Muscle of back (tissue), 11 donors: Measurements from ENCODE around the gene DAPK3. TPM values are rescaled to one million over a fixed set of nuclear protein-coding genes. Genes with fewer than 3 reads are reported as not detected.
"Not testable (repeated sequence)": the region's sequence is repeated elsewhere in the genome, so short reads cannot be mapped to it uniquely, and the experiment has no call there.

Source experiments
- DNase-seq, 3 donors: peaks; one replicate each; pipeline versions ENCODE4 v3.0.0 to v3.0.0-alpha.2; 2013
- polyA plus RNA-seq, 10 donors: library from polyadenylated mRNA; unstranded; fragments of 120-200 nt; gene quantifications; one replicate each; pipeline ENCODE4 v1.2.1, GENCODE V29; 2013; ENCODE audit not compliant: insufficient read length in 10 of 10

Gene DAPK3
- polyA plus RNA-seq, 10 donors = 58.5 to 94.5 (median 69.4) TPM

GRCh38 chr19:4007021-4007835 lies 36.3 kb upstream of the DAPK3 start, which contains the start of gene PIAS4:
TSS of gene PIAS4 (plus strand) at chr19:4007736. CDS start at chr19:4007761, 25 bp downstream.
- peak; percentile 97 to 99 (median 99) for DNase-seq

- not testable (repeated sequence) for DNase-seq
Observed at GRCh38 chr19:4005436-4005835, 34.5 kb upstream of the DAPK3 start.

DNA sequence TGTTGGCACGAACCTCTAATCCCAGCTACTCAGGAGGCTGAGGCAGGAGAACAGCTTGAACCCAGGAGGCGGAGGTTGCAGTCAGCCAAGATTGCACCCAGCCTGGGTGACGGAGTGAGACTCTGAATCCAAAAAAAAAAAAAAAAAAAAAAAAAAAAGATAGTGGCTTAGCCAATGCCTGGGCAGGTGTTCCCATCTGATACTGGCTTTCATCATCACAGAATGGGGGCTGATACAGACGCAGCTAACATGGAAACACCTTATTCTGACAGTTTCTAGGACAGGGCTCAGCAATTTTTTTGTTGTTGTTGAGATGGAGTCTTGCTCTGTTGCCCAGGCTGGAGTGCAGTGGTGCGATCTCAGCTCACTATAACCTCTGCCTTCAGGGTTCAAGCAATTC lies 29.9 kb upstream of the DAPK3 start:
- DNase-seq = not testable (repeated sequence)

- DNase-seq = not testable (repeated sequence)
Observed at GRCh38 chr19:3998667-3999412, 27.9 kb upstream of the DAPK3 start.

GRCh38 chr19:3995607-3996006 lies 24.7 kb upstream of the DAPK3 start:
- DNase-seq = no peak

- no peak for DNase-seq
Observed at GRCh38 chr19:3990815-3991117, 19.9 kb upstream of the DAPK3 start.

GRCh38 chr19:3987619-3988371 lies 16.9 kb upstream of the DAPK3 start:
- peak; percentile 78 to 93 (median 92) for DNase-seq

GRCh38 chr19:3986260-3987041 lies 15.6 kb upstream of the DAPK3 start:
- peak; percentile 68 to 82 (median 70) for DNase-seq

DNA sequence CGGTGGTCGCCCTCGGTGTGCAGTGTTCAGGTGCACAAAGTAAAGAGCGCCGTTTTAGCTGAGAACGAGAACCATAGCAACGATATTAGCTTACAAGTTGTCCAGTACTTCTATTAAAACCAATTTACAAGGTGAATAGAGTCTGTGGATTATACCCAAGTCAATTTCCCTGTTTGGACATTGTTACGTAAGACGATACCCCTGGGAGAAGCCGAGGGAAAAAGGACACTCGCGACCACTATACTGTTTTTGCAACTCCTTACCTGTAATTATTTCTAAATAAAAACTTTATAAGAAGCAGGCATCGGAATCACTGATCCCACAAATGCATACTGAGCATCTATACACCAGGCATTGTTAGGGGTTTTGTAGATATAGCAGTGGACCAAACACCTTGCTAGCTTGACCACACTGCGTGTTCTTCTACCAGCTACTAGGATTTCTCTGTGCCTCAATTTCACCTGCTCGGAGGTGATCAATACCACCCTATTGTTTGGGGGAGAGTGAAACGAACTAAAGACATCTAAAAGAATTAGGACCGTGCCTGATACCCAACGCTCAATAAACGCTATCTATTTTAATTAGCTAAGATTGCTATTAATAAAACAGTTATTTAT lies 14.9 kb upstream of the DAPK3 start:
- DNase-seq = no peak

DNA sequence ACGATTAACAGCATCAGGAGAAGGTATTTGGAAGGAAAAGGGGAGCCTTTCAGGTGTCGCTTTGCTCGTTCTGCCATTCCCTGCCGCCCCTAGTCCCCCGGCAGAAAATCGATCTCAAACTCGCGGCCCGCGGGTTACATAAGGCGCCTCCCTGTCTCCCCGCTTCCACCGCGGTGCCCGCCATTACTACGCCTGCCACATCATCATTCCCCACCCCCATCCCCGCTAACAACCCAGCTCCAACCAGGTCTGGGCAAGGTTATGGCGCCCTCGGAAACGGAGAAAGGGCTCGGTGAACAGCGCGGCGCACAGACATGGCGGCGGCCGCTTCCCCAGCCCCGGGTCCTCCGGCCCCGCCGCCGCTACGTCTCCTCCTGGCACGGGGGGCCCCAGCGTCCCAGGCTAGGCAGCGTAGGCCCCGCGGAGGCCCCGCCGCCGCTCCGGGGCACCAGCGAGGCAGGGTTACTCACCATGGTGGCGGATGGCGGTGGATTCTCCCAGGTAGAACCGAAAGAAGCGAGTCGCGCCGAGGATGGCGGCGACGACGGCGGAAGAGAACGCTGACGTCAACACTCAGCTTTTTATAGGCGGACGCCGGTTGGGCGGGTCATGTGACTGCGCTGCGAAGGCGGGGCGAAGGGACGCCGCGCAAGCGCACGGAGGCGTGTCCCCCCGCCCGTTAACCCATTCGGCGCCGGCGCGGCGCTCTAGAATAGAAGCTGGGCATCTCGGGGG lies 14.2 kb upstream of the DAPK3 start, which contains the start of gene EEF2:
TSS of gene EEF2 (minus strand) at position 556 of the 735 bp plus-strand sequence. CDS start at position 473, 83 bp downstream.
- DNase-seq = peak; percentile 90 to 97 (median 96)

DNA sequence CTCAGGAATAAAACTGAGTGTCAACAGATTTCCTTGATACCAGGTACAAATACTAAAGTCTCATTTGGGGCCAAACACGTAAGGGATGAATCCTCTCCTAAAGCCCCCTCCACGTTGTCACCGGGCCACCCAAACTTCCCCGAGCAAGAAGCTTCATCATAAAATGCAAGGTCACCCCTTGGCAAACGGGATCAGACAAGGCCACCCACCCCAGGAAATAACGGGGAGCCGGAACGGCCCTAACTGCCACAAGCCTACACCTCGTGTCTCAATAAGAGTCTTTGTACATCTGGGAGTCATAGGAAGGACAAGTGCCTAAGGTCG lies 13.6 kb upstream of the DAPK3 start:
- DNase-seq = no peak

- peak in 1 of 3 donors; percentile 41 for DNase-seq
Observed at GRCh38 chr19:3983936-3984583, 13.2 kb upstream of the DAPK3 start.

- no peak for DNase-seq
Observed at GRCh38 chr19:3983542-3983914, 12.6 kb upstream of the DAPK3 start.

DNA sequence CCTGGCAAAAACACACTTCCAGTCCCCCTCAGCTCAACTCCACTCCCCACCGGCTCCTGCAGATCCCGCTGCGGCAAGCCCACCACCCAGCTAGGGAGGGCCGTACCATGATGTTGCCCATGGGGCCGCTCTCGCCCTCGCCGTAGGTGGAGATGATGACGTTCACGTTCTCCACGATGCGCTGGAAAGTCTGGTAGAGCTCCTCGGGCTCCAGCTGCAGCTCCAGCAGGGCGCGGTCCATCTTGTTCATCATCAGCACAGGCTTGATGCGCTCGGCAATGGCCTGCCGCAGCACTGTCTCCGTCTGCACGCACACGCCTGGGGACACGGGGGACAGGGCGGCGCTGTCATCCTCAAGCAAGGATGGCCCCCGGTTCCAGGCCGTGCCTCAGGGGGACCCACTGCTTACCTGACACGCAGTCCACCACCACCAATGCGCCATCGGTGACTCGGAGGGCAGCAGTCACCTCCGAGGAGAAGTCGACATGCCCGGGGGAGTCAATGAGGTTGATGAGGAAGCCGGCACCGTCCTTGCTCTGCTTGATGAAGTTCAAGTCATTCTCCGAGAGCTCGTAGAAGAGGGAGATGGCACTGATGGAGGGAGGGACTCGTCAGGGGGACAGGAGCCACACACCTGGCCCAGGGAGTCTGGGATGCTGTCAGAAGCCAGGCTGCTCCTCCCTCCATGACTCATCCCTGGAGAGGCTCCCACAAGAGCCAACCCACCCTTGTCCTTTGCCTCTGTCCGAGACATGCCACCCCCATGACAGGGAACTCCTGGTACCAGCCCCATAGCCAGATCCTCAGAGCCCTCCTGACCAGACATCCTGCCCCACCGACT lies 12.0 kb upstream of the DAPK3 start:
- no peak for DNase-seq

GRCh38 chr19:3981736-3982681 lies 11.1 kb upstream of the DAPK3 start:
- DNase-seq = no peak

DNA sequence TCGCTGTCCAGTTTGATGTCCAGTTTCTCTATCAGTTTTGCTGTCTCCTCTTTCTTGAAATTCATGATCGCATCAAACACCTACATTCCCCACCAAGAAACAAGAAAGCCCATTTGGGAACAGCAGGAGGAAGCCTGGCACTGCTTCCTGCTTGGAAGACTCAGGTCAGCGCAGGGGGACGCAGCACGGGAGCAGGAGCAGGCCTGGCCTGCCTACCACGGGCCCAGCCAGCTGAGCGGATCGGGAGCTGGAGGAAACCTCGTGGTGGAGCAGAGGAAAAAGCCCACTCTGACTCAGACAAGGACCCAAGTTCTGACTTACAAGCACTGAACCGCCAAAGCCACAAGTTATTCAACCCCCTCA lies 10.5 kb upstream of the DAPK3 start:
- DNase-seq = no peak

DNA sequence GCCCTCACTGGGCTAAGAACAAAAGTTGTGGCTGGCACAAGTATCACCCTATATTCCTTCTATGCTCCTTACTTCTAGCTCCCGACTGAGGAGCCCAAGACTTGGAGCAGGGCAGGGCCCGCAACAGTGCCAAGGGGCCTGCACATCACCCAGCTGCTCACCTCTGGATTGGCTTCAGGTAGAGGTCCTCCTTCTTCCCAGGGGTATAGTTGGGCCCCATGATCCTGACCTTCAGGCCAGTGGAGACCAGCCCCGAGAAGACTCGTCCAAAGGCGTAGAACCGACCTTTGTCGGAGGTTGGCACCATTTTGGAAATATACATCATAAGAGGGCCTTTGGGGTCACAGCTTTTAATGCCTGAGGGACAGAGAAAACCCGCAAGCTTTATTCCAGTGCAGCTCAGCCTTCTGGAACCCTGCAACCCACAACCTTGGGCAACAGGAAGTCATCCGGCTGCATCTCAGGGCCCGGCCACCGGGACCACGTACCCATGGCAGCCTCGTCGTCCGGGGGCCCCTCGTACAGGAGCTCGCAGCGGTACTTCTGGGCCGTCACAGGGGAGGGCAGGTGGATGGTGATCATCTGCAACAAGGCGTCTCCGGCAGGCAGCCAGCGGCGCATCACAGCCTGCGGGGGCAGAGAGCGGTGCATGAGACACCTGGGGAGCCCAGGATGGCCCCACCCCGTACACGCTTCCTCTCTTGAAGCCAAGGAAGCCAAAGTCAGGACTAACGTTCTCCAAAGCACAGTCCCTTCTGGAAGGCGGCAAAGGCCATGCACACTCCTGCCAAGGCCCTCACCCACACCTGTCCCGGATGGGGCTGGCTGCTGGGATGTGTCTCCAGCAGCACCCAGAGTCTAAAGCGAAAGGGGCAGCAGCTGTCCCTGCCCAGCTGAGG lies 9.7 kb upstream of the DAPK3 start:
- DNase-seq = no peak
